ENCODE results near the gene GPR157.

Gene GPR157

GRCh38 chr1:9133870-9134585, 5.1 kb upstream of the GPR157 start:
- no peak overlapping the region for H2BK12ac ChIP-seq (ENCODE audit: low read length in 2 of 2)
- DNase-seq: no peak
- H2AK5ac ChIP-seq (ENCODE audit: low read length, severe bottlenecking): no peak overlapping the region
- H3K4me1 ChIP-seq (ENCODE audit: control insufficient read depth, insufficient read depth, low read depth, low read length): peaks cover 4% of the 10 kb centered on the region
- H3K27ac ChIP-seq (ENCODE audit: low read length, poor library complexity, severe bottlenecking): no peak overlapping the region
- no peak overlapping the region for H3K4me2 ChIP-seq (ENCODE audit: low read length, poor library complexity, severe bottlenecking)
- H2BK15ac ChIP-seq (ENCODE audit: low read depth, poor library complexity, severe bottlenecking): no peak overlapping the region
- no peak overlapping the region for H2BK120ac ChIP-seq (ENCODE audit: low read depth, low read length)
- no peak overlapping the region for H3K9ac ChIP-seq (ENCODE audit: low read length)
- peaks cover 0 to 4% of the 10 kb centered on the region in 2 experiments for H3K36me3 ChIP-seq (ENCODE audit: control insufficient read depth in 1 of 2, insufficient read depth in 2 of 2, low read depth in 1 of 2, low read length in 2 of 2)
- H4K91ac ChIP-seq (ENCODE audit: low read length): no peak overlapping the region
- H3K4me3 ChIP-seq (ENCODE audit: insufficient read depth in 1 of 2, low read depth in 1 of 2, low read length in 2 of 2): no peak overlapping the region
- H3K79me1 ChIP-seq (replicated peaks; ENCODE audit: low read length, poor library complexity, severe bottlenecking): no peaks in the 10 kb centered on the region
- H3K18ac ChIP-seq (ENCODE audit: low read depth in 1 of 2, low read length in 2 of 2): no peak overlapping the region
- no peaks in the 10 kb centered on the region for H3K9me3 ChIP-seq (ENCODE audit: control insufficient read depth, low read length)
- no peak overlapping the region for H3K14ac ChIP-seq (ENCODE audit: low read length in 2 of 2)
- no peak overlapping the region for H3K23ac ChIP-seq (ENCODE audit: low read length in 2 of 2)
- no peak overlapping the region for H3K4ac ChIP-seq (ENCODE audit: low read depth in 1 of 2, low read length in 2 of 2)
- H2AFZ ChIP-seq (ENCODE audit: low read depth, low read length): no peak overlapping the region
- H4K8ac ChIP-seq (ENCODE audit: low read length): no peak overlapping the region
- WGBS: 62% methylated on average over 3 of the region's 5 CpGs
- H2BK5ac ChIP-seq (ENCODE audit: low read depth, low read length, poor library complexity, severe bottlenecking): no peak overlapping the region
- no peaks in the 10 kb centered on the region for H3K27me3 ChIP-seq (ENCODE audit: control insufficient read depth in 1 of 2, insufficient read depth in 1 of 2, low read length in 2 of 2)

- Histone ChIP-seq H2AFZ (ENCODE audit: low read depth, low read length) (no peak overlapping the region), H3K18ac (ENCODE audit: low read depth in 1 of 2, low read length in 2 of 2) (peak overlapping the region; percentile 70 to 73), H3K14ac (ENCODE audit: low read length in 2 of 2) (no peak overlapping the region), H3K4me1 (ENCODE audit: control insufficient read depth, insufficient read depth, low read depth, low read length) (peaks cover 16% of the 10 kb centered on the region), H3K9me3 (ENCODE audit: control insufficient read depth, low read length) (no peaks in the 10 kb centered on the region), H2AK5ac (ENCODE audit: low read length, severe bottlenecking) (no peak overlapping the region), H2BK12ac (ENCODE audit: low read length in 2 of 2) (peak overlapping the region in 1 of 2 experiments; percentile 49), H3K27me3 (ENCODE audit: control insufficient read depth in 1 of 2, insufficient read depth in 1 of 2, low read length in 2 of 2) (no peaks in the 10 kb centered on the region), H3K4me2 (ENCODE audit: low read length, poor library complexity, severe bottlenecking) (peak overlapping the region; percentile 71), H4K91ac (ENCODE audit: low read length) (no peak overlapping the region), H2BK120ac (ENCODE audit: low read depth, low read length) (no peak overlapping the region), H3K79me1 (replicated peaks; ENCODE audit: low read length, poor library complexity, severe bottlenecking) (peaks cover 5% of the 10 kb centered on the region), H3K4ac (ENCODE audit: low read depth in 1 of 2, low read length in 2 of 2) (no peak overlapping the region), H3K27ac (ENCODE audit: low read length, poor library complexity, severe bottlenecking) (peak overlapping the region; percentile 44), H3K9ac (ENCODE audit: low read length) (peak overlapping the region; percentile 50), H3K23ac (ENCODE audit: low read length in 2 of 2) (no peak overlapping the region), H4K8ac (ENCODE audit: low read length) (peak overlapping the region; percentile 52), H2BK5ac (ENCODE audit: low read depth, low read length, poor library complexity, severe bottlenecking) (no peak overlapping the region), H3K36me3 (ENCODE audit: control insufficient read depth in 1 of 2, insufficient read depth in 2 of 2, low read depth in 1 of 2, low read length in 2 of 2) (no peaks in the 10 kb centered on the region), H2BK15ac (ENCODE audit: low read depth, poor library complexity, severe bottlenecking) (peak overlapping the region; percentile 12), H3K4me3 (ENCODE audit: insufficient read depth in 1 of 2, low read depth in 1 of 2, low read length in 2 of 2) (peak overlapping the region; percentile 66 to 67)
- WGBS: 5% methylated on average over 20 of the region's 46 CpGs
- DNase-seq: peak; percentile 66
These were observed 552 bp upstream of the GPR157 start for GRCh38 chr1:9129266-9130041.

DNA sequence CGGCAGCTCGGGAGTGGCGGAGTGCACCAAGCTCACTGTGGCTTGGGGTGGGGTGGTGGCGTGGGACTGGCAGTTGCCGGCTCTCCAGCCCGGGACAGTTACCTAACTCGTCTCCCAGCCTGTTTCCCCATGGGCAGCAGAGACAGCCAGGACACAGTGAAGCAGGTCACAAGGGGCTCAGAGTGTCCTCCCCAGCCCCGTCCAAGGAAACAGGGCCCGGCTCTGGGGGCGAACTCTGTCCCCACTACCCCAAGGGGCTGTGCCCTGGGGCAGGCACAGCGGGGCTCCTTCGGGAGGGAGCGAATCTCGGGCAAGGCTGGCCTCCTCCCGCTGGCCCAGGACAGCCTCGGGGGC, 759 bp downstream of the GPR157 start:
- H3K18ac ChIP-seq (ENCODE audit: low read depth in 1 of 2, low read length in 2 of 2): peak overlapping the region; percentile 48 to 59
- H3K27ac ChIP-seq (ENCODE audit: low read length, poor library complexity, severe bottlenecking): no peak overlapping the region
- H3K23ac ChIP-seq (ENCODE audit: low read length in 2 of 2): peak overlapping the region in 1 of 2 experiments; percentile 11
- H3K4me1 ChIP-seq (ENCODE audit: control insufficient read depth, insufficient read depth, low read depth, low read length): peaks cover 16% of the 10 kb centered on the region
- H3K27me3 ChIP-seq (ENCODE audit: control insufficient read depth in 1 of 2, insufficient read depth in 1 of 2, low read length in 2 of 2): no peaks in the 10 kb centered on the region
- H3K4me3 ChIP-seq (ENCODE audit: insufficient read depth in 1 of 2, low read depth in 1 of 2, low read length in 2 of 2): peak overlapping the region; percentile 66 to 83
- H2AFZ ChIP-seq (ENCODE audit: low read depth, low read length): no peak overlapping the region
- peaks cover 5% of the 10 kb centered on the region for H3K79me1 ChIP-seq (replicated peaks; ENCODE audit: low read length, poor library complexity, severe bottlenecking)
- peak overlapping the region; percentile 78 for H3K4me2 ChIP-seq (ENCODE audit: low read length, poor library complexity, severe bottlenecking)
- no peak overlapping the region for H2AK5ac ChIP-seq (ENCODE audit: low read length, severe bottlenecking)
- peak overlapping the region; percentile 27 for H4K8ac ChIP-seq (ENCODE audit: low read length)
- peak overlapping the region; percentile 78 for H3K9ac ChIP-seq (ENCODE audit: low read length)
- WGBS: 46% methylated on average over 16 of the region's 16 CpGs
- no peak overlapping the region for H2BK120ac ChIP-seq (ENCODE audit: low read depth, low read length)
- DNase-seq: peak; percentile 29
- peak overlapping the region in 1 of 2 experiments; percentile 14 for H3K4ac ChIP-seq (ENCODE audit: low read depth in 1 of 2, low read length in 2 of 2)
- H3K14ac ChIP-seq (ENCODE audit: low read length in 2 of 2): no peak overlapping the region
- H2BK5ac ChIP-seq (ENCODE audit: low read depth, low read length, poor library complexity, severe bottlenecking): no peak overlapping the region
- H4K91ac ChIP-seq (ENCODE audit: low read length): peak overlapping the region; percentile 19
- no peak overlapping the region for H2BK12ac ChIP-seq (ENCODE audit: low read length in 2 of 2)
- H3K9me3 ChIP-seq (ENCODE audit: control insufficient read depth, low read length): no peaks in the 10 kb centered on the region
- H3K36me3 ChIP-seq (ENCODE audit: control insufficient read depth in 1 of 2, insufficient read depth in 2 of 2, low read depth in 1 of 2, low read length in 2 of 2): no peaks in the 10 kb centered on the region
- no peak overlapping the region for H2BK15ac ChIP-seq (ENCODE audit: low read depth, poor library complexity, severe bottlenecking)

GRCh38 chr1:9127395-9128165, 1.3 kb downstream of the GPR157 start:
- Histone ChIP-seq H3K4me2 (ENCODE audit: low read length, poor library complexity, severe bottlenecking) (peak overlapping the region; percentile 78), H3K79me1 (replicated peaks; ENCODE audit: low read length, poor library complexity, severe bottlenecking) (peaks cover 5% of the 10 kb centered on the region), H3K4ac (ENCODE audit: low read depth in 1 of 2, low read length in 2 of 2) (no peak overlapping the region), H3K18ac (ENCODE audit: low read depth in 1 of 2, low read length in 2 of 2) (peak overlapping the region in 1 of 2 experiments; percentile 59), H2BK15ac (ENCODE audit: low read depth, poor library complexity, severe bottlenecking) (no peak overlapping the region), H3K23ac (ENCODE audit: low read length in 2 of 2) (no peak overlapping the region), H3K27ac (ENCODE audit: low read length, poor library complexity, severe bottlenecking) (no peak overlapping the region), H3K27me3 (ENCODE audit: control insufficient read depth in 1 of 2, insufficient read depth in 1 of 2, low read length in 2 of 2) (no peaks in the 10 kb centered on the region), H4K8ac (ENCODE audit: low read length) (no peak overlapping the region), H4K91ac (ENCODE audit: low read length) (no peak overlapping the region), H2BK12ac (ENCODE audit: low read length in 2 of 2) (no peak overlapping the region), H3K9me3 (ENCODE audit: control insufficient read depth, low read length) (no peaks in the 10 kb centered on the region), H3K36me3 (ENCODE audit: control insufficient read depth in 1 of 2, insufficient read depth in 2 of 2, low read depth in 1 of 2, low read length in 2 of 2) (no peaks in the 10 kb centered on the region), H3K4me3 (ENCODE audit: insufficient read depth in 1 of 2, low read depth in 1 of 2, low read length in 2 of 2) (peak overlapping the region in 1 of 2 experiments; percentile 83), H2AFZ (ENCODE audit: low read depth, low read length) (no peak overlapping the region), H3K9ac (ENCODE audit: low read length) (peak overlapping the region; percentile 78), H2BK5ac (ENCODE audit: low read depth, low read length, poor library complexity, severe bottlenecking) (no peak overlapping the region), H2AK5ac (ENCODE audit: low read length, severe bottlenecking) (no peak overlapping the region), H3K4me1 (ENCODE audit: control insufficient read depth, insufficient read depth, low read depth, low read length) (peaks cover 16% of the 10 kb centered on the region), H2BK120ac (ENCODE audit: low read depth, low read length) (no peak overlapping the region), H3K14ac (ENCODE audit: low read length in 2 of 2) (no peak overlapping the region)
- 71% methylated on average over 19 of the region's 19 CpGs for WGBS
- no peak for DNase-seq
